Lower leg skin (tissue), 3 donors: ENCODE measurements around the gene SRRM4.

ENCODE experiments used
- CTCF ChIP-seq, 3 donors: fragments of 450-650 bp; IDR thresholded peaks; one replicate each; pipeline ENCODE4 v1.5.1; 2016; ENCODE audit warnings: antibody characterized with exemption in 3 of 3, mild to moderate bottlenecking in 3 of 3, moderate library complexity in 2 of 3
- POLR2A ChIP-seq, 2 donors: fragments of 450-650 bp; IDR thresholded peaks; one replicate each; pipeline ENCODE4 v1.6.1; 2016 to 2017; ENCODE audit warnings: antibody characterized with exemption in 2 of 2, mild to moderate bottlenecking in 1 of 2, moderate library complexity in 1 of 2

GRCh38 chr12:118981285-118982211, at the start of gene SRRM4:
- TF ChIP-seq CTCF (IDR thresholded peaks at IDR 0.05) (no peak), POLR2A (IDR thresholded peaks at IDR 0.05) (no peak)
